NCI-H146 treated with DMSO at 0.1 percent for 48 hours (cell line): ENCODE results near the gene RTF2.
"Not testable (repeated sequence)": the region's sequence is repeated elsewhere in the genome, so short reads cannot be mapped to it uniquely, and the experiment has no call there.

Source experiments
- DNase-seq: peaks from one replicate; lab custom pipeline; 2025; ENCODE audit not compliant: unreplicated experiment; lab: John Stamatoyannopoulos, UW

Gene RTF2

DNA sequence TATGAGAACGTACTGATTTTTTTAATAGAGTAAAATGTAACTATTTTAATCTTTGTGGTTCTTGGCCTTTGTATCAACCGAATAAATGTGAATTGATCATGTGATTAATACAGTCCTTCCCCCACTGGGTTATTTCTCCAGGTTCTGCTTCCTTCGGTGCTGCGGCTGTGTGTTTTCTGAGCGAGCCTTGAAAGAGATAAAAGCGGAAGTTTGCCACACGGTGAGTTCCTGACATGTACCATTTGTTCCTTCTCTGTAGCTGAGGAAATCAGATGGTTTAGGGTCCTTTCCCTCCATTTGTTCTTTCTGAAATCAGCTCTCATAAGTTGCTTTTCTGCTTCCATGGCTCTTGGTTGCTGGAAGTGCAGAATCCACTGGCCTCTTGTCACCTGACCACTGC, 15.5 kb downstream of the RTF2 start:
- no peak for DNase-seq

DNA sequence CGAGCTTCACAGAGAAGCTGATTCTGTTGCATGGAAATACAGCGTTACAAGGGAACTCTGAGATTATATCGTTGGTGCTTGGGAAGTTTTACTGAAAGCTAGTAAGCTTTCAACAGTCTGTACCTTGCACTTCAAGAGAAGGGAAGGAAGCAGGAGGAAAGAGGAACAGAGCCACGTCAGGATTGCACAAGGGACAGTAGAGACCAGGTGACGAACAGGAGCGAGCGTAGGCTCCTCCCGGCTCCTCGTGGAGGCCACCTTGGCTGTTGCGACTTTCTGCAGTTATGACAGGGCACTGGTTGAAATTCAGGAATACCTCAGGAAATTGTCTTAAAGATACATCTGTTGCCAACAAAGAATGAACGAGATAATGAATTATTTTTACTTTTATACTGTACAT, 18.8 kb downstream of the RTF2 start:
- no peak for DNase-seq

DNA sequence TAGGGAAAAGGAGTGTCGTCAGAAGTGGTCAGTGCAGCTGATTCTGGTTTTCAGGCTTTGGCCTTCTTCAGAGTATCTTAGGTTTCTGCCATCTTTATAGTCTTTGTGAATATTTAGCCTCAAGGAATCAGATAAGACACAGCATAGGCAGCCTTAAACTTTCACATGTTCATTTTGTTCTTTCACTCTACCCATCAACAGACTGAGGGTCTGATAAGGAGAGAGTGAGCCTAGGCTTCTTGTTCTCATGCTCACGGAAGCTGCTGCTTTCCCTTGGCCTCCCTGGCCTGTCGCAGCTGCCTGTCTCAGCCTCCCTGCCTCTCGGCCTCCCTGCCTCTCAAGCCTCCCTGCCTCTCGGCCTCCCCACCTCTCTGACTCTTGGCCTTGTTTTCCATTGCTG, 20.1 kb downstream of the RTF2 start:
- DNase-seq: no peak

DNA sequence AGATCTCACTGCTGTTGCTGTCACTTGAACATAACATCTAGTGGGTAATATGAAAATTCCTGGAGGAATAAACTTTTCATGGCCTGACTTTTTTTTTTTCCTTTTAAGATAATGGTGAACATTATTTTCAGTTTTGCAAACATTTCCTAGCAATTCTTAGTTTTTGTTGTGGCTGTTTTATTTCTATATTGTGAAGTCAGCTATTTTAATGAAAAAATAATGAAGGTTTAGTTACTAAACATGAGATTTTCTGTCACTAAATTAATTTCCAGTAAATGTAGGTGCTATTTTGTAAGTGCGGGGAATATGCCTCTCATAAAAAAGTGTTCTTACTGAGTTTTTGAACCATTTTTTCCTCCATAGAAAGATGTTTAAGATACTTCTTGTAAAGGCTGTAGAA, 32.7 kb downstream of the RTF2 start:
- DNase-seq: no peak

DNA sequence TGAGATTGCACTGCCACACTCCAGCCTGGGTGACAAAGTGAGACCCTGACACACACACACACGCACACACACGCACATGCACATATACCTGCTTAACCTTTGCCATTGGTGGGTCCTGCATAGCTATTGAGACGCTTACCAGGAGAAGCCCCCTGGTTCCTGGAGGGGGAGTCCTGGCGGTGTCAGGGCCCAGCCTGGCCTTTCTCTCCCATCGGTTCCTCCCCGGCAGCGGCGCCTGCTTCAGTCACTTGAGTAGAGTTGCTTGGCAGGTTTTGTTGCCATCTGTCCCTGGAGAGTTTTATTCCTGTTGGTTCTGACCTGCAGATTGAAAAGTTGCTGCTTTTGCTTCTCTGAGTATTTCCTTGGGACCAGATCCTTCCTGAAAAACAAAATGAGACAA, 35.5 kb downstream of the RTF2 start:
- no peak for DNase-seq

DNA sequence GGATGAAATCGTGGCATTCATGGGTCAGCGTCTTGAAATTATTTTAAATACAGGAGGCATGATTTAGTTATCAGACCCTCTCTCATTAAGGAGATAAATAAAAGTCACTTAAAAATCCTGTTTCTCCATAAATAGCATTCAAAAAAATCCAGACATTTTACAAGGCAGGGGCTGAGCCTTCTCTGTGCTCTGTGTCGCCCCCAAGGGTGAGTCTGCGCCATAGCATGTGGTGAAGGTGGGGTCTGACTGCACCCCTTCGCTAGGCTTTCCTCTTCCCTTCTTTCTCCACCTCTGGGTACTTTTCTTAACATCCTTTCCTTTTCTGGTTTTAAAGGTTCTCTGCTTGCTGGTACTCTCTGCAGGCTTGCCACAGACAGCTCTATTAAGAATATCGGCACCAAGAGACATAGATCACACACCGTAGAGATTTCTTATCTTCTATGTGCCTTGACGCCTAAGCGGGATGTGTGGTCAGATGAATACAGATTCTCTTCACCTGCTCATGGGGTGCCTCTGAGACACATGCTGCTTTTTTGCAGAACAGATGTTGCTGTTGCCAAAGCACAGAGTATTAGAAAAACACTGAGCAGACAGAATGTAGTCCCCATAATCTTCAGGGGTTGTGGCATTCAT, 36.1 kb downstream of the RTF2 start:
- no peak for DNase-seq

DNA sequence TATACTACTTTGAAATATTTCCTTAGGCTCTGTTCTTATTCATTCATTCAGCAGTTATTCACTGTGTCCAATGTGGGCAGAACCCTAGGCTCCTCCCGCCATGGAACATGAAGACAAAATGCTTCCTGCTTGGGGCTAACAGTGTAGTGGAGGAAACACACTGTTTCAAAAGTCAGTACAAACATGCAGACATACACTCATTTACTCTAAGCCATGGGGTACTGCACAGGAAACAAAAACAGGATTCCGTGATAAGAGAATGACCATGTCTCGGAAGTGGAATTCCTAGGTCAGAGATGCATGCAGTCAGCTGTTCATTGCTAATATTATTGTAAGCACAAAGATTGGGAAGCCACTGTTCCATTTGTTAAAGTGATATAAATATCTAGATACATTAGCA, 37.7 kb downstream of the RTF2 start:
- no peak for DNase-seq

DNA sequence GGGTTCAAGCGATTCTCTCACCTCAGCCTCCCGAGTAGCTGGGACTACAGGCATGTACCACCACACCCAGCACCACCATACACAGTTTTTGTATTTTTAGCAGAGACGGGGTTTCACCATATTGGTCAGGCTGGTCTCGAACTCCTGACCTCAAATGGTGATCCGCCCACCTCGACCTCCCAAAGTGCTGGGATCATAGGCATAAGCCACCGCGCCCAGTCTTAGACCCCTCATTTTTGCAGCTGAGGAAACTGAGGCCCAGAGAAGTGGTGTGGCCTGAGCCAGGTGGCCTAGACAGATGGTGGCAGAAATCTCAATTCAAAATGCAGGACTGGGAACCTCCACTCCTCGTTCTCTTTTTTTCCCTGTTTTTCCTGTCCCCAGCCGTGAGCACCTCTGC, 43.5 kb downstream of the RTF2 start:
- no peak for DNase-seq

DNA sequence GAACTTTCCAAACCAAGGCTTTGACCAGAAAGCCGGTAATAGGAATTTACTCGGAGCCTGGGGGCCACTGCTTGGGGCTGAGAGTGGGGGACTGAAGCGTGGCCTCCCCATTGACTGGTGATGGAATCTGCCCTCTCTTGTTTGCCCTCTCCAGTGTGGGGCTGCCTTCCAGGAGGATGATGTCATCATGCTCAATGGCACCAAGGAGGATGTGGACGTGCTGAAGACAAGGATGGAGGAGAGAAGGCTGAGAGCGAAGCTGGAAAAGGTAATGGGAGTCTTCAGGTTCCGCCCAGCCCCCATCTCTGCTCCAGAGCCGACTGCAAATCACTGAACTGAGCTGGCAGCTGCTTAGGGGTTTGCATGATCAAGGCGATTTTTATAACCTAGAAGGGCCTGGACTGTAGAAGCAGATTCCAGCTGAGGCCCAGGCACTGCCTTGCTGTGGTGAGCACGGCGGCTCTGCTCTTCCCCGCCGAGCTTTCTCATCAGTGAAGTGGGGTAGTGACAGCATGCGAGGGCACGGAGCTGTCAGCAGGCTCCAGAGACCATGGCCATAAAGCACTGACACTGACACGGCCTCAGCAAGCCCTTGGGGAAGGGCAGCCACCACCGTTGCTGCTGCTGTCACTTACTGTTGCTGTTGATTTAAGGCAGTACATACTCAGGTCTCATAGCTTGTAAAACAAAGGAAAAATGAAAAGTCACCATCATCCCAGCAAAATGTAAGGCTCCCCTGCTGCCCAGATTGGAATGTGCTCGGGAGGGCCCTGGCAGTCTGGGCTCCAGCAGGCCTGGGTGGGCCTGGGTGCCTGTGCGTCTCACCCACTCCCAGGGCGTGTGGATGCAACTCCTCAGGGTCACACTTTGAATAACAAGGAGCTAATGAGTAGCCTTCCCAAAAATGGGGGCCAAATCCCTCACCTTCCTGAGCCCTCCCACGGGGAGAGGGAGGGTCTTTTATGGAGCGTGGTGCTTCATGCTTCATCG, 45.0 kb downstream of the RTF2 start:
- DNase-seq: no peak

DNA sequence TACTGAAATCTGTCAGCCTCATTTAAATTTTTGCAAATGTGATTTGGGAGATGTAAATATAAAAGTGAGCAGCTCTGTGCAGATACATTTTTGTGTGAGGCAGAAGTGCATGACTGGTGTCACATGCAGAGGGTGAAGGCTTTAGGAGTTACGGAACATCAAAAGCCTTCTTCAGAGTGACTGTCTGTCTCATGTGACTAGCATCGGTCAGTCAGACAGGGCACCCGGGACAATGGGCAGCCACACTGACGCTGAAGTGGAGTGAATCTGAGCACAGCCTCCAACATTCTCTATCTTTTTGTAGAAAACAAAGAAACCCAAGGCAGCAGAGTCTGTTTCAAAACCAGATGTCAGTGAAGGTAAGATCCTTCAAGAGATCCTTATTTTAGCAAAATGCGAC, 48.2 kb downstream of the RTF2 start:
- DNase-seq: no peak

DNA sequence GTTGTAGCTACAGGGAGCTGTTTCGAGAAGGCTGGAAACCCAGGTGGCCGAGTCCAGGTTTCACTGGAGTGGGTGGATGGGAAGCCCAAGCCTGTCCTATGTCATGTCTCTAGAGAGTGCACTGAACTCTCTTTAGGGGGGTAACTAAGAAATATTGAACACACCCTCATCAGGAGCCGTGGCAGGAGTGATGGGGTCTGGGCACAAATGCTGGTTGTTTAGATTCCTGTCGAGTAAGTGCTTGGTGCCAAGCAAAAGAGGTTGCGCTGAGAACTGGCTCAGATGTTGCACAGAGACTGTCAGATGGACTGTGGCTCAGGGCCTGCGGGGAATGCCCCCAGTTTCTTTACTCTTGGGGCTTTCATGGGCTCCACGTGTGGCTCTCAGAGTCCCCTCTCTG, 48.8 kb downstream of the RTF2 start:
- no peak for DNase-seq

DNA sequence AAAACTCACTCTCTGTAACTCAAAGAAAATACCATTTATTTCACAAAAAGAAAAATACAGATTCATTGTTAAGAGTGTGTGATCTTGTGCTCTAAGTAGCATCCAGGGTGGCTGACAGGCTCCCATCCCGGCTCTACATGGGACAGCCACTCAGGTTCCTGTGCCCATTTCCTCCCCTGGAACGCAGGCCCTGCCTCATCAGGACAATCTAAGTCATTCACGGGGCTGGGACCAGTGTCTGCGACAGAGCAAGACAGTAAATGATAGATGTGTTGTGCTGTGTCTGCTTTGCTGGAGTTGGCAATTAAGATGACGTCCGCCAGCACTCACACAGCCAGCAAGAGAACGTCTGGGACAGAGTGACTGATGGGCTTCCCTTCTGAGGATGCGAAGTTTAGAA, 49.2 kb downstream of the RTF2 start:
- DNase-seq: no peak

DNA sequence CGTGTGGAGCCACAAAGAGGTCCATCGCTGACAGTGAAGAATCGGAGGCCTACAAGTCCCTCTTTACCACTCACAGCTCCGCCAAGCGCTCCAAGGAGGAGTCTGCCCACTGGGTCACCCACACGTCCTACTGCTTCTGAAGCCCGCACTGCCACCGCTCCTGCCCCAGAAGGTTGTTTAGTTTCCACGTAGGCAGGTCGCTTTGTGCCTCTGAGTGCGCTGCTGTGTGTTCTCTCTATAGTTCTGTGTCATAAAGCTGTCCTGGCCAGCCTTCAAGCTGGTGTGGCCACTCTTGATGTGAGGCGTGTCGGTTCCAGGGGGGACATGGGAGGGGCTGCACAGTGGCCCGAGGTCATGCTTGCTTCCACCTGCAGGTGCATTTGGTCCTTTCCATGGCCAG, 49.7 kb downstream of the RTF2 start:
- DNase-seq: no peak

DNA sequence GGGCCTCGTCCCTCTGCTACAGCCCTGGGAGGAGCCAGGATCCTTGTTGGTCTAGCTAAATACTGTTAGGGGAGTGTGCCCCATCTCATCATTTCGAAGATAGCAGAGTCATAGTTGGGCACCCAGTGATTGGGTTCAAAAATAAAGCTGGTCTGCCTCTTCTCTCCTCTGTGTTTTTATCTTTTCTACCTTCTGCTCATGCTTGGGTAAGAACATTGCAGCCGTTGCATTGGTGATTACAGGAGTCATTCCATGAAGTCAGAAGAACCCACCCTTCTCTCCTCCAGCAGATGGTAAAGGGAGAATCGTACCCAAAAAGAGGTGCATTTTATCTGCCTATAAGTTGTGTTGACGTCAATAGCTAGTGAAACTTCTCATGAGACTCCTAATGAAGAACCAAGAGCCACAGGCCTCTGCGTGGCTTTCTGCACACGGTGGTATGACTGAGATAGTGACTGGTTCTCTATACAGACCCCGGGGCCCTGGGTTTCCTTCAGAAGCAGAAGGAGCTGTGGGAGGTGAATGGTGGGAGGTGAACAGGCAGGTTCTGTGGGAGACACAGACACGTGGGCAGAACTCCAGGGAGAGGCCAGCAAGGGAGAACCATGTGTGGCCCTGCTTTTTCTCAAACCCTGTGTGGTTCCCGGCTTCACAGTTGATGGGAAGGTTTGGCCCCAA, 50.4 kb downstream of the RTF2 start:
- DNase-seq: no peak

DNA sequence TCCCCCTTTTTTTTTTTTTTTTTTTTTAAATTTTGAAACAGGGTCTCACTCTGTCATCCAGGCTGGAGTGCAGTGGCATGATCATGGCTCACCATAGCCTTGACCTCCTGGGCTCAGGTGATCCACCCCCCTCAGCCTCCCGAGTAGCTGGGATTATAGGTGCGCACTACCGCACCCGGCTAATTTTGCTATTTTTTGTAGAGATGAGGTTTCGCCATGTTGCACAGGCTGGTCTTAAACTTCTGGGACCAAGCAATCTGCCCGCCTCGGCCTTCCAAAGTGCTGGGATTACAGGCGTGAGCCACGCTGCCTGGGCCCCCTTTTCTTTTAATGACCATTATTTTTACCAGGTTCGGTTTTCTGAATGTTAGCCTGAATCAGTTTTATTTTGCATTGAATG, 51.1 kb downstream of the RTF2 start:
- DNase-seq: no peak

DNA sequence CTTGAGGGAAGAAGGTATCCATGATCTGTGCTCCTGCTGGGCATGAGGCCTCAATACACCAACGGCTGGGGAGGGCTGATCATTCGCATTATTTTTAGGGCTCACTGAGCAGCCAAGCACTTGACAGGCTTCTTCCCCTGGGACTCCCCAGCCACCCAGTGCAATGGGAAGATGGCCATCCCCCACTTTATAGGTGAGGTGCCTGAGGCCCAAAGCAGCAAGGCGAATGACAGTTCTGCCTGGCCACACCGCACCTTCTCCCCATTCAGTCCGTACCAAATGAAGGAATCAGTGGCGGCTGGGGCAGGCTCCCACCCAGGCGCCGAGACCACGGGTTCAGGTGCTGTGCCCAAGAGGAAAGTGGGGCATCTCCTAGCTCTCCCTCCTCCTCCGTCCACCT, 51.8 kb downstream of the RTF2 start:
- DNase-seq: no peak

DNA sequence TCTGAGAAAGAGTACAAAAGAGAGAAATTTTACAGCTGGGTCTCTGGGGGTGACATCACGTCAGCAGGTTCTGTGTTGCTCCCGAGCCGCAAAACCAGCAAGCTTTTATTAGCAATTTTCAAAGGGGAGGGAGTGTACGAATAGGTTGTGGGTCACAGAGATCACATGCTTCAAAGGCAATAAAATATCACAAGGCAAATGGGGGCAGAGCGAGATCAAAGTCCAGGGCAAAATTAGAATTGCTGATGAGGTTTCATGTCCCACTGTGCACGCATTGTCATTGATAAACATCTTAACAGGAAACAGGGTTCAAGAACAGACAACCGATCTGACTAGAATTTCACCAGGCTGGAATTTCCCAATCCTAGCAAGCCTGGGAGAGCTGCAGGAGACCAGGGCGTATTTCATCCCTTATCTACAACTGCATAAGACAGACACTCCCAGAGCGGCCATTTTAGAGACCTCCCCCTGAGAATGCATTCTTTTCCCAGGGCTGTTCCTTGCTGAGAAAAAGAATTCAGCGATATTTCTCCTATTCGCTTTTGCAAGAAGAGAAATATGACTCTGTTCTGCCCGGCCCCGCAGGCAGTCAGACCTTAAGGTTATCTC, 52.4 kb downstream of the RTF2 start:
- not testable (repeated sequence) for DNase-seq

DNA sequence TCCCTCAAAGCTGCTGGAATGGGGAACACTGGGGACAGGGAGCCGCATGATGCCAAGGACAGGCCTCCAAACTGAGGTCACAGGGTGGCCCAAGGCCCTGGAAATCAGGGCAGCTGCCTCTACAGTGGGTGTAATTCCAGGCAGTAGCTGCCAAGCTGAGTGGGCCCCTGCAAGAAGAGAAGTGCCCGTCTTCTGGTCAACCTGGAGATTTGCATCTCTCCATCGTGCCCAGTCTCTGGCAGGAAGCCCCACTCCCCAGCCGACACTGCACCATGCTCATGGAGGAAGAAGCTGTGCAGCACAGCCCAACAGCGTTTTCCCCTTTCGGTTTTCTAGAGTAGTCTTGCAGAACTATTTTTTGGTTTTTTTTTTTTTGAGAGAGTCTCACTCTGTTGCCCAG, 53.9 kb downstream of the RTF2 start:
- DNase-seq: no peak

DNA sequence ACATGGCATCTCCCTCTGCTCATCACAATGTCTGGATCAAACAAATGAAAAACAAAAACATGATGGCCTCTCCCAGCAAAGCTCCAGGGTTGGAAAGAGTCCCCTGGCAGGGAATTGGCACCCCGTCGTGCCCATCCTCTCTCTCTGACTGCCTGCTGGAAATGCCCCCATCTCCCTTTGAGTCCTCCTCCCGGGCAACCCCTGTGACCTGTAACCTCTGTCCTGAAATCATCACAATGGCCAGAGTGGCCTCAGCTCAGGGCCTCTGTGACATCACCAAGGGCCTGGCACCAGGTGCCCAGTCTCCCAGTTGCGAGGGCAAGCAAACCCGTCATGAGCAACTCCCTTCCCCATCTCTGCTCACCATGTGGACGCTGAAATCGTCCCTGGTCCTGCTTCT, 56.0 kb downstream of the RTF2 start, which contains the start of gene FAM209A:
Gene FAM209A (plus strand): TSS at position 301 of the 400 bp plus-strand sequence. CDS start 65 bp downstream, at position 366.
- DNase-seq: not testable (repeated sequence)

DNA sequence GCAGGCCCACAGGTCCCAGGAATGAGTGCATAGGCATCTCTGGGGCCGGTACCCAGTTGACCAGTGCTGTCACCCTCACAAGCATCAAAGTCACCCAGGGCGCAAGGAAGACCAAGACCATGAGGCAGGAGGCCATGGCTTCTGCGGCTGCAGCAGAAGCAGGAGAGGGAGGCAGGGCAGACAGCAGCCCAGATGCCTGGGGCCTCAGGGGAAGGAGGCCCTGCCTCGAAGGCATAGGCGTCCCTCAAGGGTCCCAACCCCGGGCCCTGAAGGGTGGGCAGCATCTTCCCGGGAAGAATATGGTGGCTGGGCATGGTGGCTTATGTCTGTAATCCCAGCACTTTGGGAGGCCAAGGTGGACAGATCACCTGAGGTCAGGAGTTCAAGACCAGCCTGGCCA, 59.1 kb downstream of the RTF2 start:
- DNase-seq: no peak

DNA sequence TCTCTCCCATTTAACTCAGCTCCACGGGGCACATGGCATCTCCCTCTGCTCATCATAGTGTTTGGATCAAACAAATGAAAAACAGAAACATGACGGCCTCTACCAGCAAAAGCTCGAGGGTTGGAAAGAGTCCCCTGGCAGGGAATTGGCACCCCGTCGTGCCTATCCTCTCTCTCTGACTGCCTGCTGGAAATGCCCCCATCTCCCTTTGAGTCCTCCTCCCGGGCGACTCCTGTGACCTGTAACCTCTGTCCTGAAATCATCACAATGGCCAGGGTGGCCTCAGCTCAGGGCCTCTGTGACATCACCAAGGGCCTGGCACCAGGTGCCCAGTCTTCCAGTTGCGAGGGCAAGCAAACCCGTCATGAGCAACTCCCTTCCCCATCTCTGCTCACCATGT, 64.5 kb downstream of the RTF2 start, which contains the start of gene FAM209B:
Gene FAM209B (plus strand): TSS at position 301 of the 400 bp plus-strand sequence. CDS start 96 bp downstream, at position 397.
- DNase-seq: not testable (repeated sequence)
